Omental fat pad (tissue), 4 donors: ENCODE measurements around the gene SLC38A10. TPM values are rescaled to one million over a fixed set of nuclear protein-coding genes. Genes with fewer than 3 reads are reported as not detected.

ENCODE experiments used
- ATAC-seq: fragments of 150-250 bp; one replicate; pipeline ENCODE4 v1.9.1; 2016; ENCODE audit warnings: mild to moderate bottlenecking, moderate library complexity; ENCODE audit not compliant: low FRiP score
- DNase-seq: peaks from one replicate; pipeline ENCODE4 v3.0.0-alpha.2; 2019; ENCODE audit warnings: low spot score
- total RNA-seq, 4 donors: library from RNA; depleted of rRNA; stranded (reverse); fragments of >200 nt; gene quantifications; one replicate each; pipeline ENCODE4 v1.1.0, GENCODE V29; 2016
- TF ChIP-seq, protein P1 (sequence below), 3 donors: fragments of 450-650 bp; IDR thresholded peaks; one replicate each; pipeline ENCODE4 v1.5.1; 2016 to 2017; ENCODE audit warnings: antibody characterized with exemption in 3 of 3, mild to moderate bottlenecking in 3 of 3, moderate library complexity in 2 of 3

SLC38A10 gene
- total RNA-seq, 4 donors from 2014 or later = 61.2 to 126 (median 75.6) TPM

DNA sequence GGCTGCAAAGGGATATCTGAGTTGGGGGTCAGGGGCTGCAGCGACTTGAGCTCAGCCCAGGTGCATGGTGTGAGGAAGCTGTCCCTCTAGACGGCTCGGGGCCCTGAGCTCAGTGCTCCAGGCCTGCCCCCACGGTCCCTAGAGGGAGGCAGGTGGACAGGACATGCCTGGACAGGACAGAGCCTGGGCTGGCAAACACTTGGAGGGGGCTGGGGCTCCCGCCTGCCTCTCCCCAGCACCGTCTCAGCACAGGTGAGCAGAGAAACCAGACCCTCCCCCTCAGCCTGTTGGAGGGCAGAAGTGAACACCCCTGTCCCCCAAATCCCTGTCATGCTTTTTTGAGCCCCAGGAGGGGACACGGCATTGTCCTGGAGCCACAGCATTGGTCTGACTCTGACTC is 11.4 kb upstream of the SLC38A10 start:
- DNase-seq (no peak), ATAC-seq (no peak)
- TF ChIP-seq, protein P1, sequence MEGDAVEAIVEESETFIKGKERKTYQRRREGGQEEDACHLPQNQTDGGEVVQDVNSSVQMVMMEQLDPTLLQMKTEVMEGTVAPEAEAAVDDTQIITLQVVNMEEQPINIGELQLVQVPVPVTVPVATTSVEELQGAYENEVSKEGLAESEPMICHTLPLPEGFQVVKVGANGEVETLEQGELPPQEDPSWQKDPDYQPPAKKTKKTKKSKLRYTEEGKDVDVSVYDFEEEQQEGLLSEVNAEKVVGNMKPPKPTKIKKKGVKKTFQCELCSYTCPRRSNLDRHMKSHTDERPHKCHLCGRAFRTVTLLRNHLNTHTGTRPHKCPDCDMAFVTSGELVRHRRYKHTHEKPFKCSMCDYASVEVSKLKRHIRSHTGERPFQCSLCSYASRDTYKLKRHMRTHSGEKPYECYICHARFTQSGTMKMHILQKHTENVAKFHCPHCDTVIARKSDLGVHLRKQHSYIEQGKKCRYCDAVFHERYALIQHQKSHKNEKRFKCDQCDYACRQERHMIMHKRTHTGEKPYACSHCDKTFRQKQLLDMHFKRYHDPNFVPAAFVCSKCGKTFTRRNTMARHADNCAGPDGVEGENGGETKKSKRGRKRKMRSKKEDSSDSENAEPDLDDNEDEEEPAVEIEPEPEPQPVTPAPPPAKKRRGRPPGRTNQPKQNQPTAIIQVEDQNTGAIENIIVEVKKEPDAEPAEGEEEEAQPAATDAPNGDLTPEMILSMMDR (IDR thresholded peaks at IDR 0.05) = no peak

DNA sequence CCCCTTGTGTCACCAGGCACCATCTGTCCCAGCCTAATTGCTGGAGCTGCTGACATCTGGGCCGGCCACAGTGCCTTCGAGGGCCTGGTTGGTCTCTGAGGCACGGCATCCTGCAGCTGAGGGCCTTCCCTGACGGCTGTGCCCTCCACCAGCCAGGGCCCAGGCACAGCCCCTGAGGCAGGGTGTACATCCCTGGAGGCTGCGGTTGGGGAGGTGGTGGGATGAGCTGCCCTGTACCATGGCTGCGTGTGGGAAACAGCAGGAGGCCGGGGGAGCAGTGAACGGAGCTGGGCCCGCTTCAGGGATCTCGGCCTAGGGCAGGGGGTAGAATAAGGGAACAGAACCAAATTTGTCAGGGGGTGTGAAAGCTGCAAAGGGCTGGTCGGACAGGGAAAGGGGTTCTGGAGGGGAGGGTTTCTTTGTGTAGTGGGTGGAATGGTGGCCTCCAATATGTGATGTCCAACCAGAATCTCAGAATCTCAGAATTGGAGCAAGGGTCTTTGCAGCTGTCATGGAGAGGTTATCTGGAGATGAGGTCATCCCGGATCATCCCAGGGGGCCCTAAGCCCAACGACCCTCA is 10.0 kb upstream of the SLC38A10 start:
- TF ChIP-seq, protein P1 (IDR thresholded peaks at IDR 0.05) = no peak
- ATAC-seq = no peak

DNA sequence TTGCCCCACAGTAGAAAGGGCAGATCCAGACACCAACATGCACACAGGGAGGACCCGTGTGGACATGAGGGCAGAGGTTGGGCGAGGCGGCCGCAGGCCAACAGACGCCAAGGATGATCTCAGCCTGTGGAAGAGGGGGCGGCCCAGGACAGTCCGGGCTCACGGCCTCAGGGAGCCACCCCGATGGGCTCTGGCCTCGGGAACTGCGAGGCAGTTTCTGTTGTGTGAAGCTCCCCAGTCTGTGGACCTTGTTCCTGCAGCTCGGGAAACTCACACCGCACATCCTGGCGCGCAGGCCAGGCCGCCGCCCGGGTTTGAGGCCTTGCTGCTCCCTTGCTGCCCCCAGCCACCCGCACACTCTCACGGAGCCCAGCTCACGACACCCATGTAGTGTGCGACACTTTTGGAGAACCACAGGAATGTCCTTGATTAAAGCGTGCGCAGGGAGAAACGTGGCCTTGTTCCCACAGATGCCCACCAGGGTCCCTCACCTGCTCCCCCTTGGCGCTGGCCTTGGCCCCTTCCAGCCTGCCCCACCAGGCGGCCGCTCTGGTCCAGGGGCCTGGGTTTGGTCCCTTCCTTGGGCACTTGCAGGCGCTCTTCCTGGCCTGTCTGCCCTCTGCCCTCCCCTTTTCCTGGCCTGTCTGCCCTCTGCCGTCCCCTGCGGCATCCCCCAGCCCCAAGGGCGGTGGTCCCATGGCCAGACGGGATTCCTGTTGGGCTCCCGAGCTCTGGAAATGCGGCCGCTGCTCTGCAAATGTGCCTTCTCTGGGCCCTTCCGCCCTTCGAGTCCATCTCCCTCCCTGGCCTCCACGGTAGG is 9.3 kb upstream of the SLC38A10 start:
- no peak for ATAC-seq
- TF ChIP-seq, protein P1 (IDR thresholded peaks at IDR 0.05) = no peak
- no peak for DNase-seq

More for the DNA sequence above, 10.0 kb upstream of the SLC38A10 start:
- no peak for DNase-seq

DNA sequence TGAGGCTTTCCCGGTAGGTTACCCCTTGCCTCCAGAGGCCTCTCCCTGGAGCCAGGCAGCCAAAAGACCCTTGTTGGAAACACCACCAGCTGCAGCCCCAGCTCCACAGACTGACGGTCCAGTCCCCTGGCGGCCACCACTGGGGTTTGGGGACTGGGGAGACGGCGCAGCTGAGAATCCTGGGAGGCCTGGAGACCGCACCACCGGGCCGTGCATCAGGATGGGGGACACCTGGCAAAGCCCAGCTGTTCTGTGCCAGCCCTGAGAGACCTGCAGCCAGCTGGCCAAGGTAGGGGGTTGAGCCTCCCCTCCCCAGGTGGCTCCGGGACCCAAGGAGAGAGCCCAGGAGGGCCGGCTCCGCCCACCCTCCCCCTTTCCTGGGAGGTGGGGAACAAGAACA is 8.3 kb upstream of the SLC38A10 start:
- ATAC-seq (no peak), DNase-seq (no peak)
- TF ChIP-seq, protein P1 (IDR thresholded peaks at IDR 0.05) = no peak

DNA sequence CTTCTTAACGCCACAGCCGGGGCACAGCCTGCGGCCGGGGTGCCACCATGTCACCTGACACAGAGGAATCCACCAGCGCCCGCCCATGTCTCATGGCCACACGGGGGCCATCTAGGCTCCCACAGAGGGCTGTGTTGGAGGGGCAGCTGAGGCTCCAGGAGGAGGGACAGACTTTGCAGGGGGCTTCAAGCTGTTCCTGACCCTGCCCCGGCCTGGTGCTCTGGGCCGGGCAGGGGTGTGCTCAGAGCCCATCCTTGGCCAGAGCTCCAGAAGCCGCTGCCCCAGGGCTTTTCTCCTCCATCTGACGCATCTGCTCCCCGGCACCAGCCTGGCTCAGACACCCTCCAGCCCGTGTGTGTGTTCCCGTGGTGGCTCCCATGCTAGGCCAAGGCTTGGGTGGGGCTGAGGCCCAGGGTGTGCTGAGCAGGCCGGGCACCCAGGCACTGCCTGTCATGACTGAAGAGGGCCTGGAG is 7.8 kb upstream of the SLC38A10 start:
- no peak for DNase-seq
- TF ChIP-seq, protein P1 (IDR thresholded peaks at IDR 0.05) = no peak
- no peak for ATAC-seq

DNA sequence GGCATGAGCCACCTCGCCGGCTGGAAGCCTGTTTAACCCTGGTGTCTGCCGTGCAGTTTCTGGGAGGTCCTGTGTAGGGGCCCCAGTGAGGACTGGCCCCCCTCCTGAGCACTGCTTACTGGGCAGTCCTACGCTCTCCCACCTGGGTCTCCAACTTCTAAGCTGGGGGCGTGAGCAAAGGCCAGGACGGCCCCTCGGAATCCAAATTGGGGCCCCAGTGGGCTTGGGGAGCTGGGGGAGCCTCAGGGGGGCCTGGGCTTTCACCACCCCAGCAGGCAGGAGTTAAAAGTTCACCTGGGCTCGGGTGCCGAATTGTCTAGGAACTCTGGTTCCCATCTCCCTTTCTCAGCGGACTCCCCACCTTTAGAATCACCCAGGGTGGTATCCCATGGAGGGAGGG is 7.2 kb upstream of the SLC38A10 start:
- ATAC-seq (no peak), DNase-seq (no peak)
- TF ChIP-seq, protein P1 (IDR thresholded peaks at IDR 0.05) = no peak
